Stomach smooth muscle (tissue), 2 donors: ENCODE measurements around the gene SLC3A2.

Experiments used
- H3K27ac ChIP-seq: one replicate; pipeline ENCODE4 v1.7.0; 2013; ENCODE audit warnings: mild to moderate bottlenecking, low read length, inconsistent platforms
- H3K27me3 ChIP-seq, 2 donors: one replicate each; pipeline ENCODE4 v1.7.0; 2013; ENCODE audit warnings: low read length in 2 of 2; ENCODE audit not compliant: insufficient read depth in 2 of 2, control insufficient read depth in 1 of 2
- H3K36me3 ChIP-seq, 2 donors: one replicate each; pipeline ENCODE4 v1.7.0; 2013; ENCODE audit warnings: low read length in 2 of 2; ENCODE audit not compliant: control insufficient read depth in 2 of 2, insufficient read depth in 2 of 2
- H3K4me1 ChIP-seq: one replicate; pipeline ENCODE4 v1.7.0; 2013; ENCODE audit warnings: low read length; ENCODE audit not compliant: control insufficient read depth, insufficient read depth
- H3K4me3 ChIP-seq, 2 donors: one replicate each; pipeline ENCODE4 v1.7.0; 2013; ENCODE audit warnings: low read length in 2 of 2
- H3K9ac ChIP-seq, 2 donors: one replicate each; pipeline ENCODE4 v1.7.0; 2013; ENCODE audit warnings: low read length in 2 of 2, mild to moderate bottlenecking in 1 of 2
- H3K9me3 ChIP-seq, 2 donors: one replicate each; pipeline ENCODE4 v1.7.0; 2013; ENCODE audit warnings: low read length in 2 of 2; ENCODE audit not compliant: control insufficient read depth in 2 of 2
- donor health status: healthy.
- donor health status: Pancreatic carcinoma.

The SLC3A2 gene

GRCh38 chr11:62882788-62883501 is 2.2 kb downstream of the SLC3A2 start:
- H3K4me1 ChIP-seq, result peaks cover 41% of the 10 kb centered on the region
- peak overlapping the region; percentile 33 to 100 for H3K4me3 ChIP-seq
- H3K27ac ChIP-seq, result peak overlapping the region; percentile 98
- H3K9me3 ChIP-seq, result no peaks in the 10 kb centered on the region
- peak overlapping the region; percentile 66 to 99 for H3K9ac ChIP-seq
- H3K36me3 ChIP-seq, result peaks cover 48% of the 10 kb centered on the region in 2 donors
- no peaks in the 10 kb centered on the region for H3K27me3 ChIP-seq

GRCh38 chr11:62883673-62884072 is 3.0 kb downstream of the SLC3A2 start:
- H3K9ac ChIP-seq, result peak overlapping the region; percentile 16 to 66
- peak overlapping the region; percentile 41 for H3K27ac ChIP-seq
- peaks cover 41% of the 10 kb centered on the region for H3K4me1 ChIP-seq
- H3K4me3 ChIP-seq, result peak overlapping the region; percentile 38 to 40
- H3K9me3 ChIP-seq, result no peaks in the 10 kb centered on the region
- H3K36me3 ChIP-seq, result peaks cover 55% of the 10 kb centered on the region in 2 donors
- no peaks in the 10 kb centered on the region for H3K27me3 ChIP-seq

- Histone ChIP-seq H3K36me3 (peaks cover 63 to 67% of the 10 kb centered on the region in 2 donors), H3K4me1 (peaks cover 37% of the 10 kb centered on the region), H3K4me3 (no peak overlapping the region), H3K9me3 (no peaks in the 10 kb centered on the region), H3K9ac (no peak overlapping the region), H3K27me3 (no peaks in the 10 kb centered on the region), H3K27ac (no peak overlapping the region)
Observed at GRCh38 chr11:62885137-62885750, 4.5 kb downstream of the SLC3A2 start.

GRCh38 chr11:62888406-62888805 is 7.7 kb downstream of the SLC3A2 start:
- Histone ChIP-seq H3K9ac (no peak overlapping the region), H3K27me3 (peaks cover 0 to 3% of the 10 kb centered on the region in 2 donors), H3K9me3 (no peaks in the 10 kb centered on the region), H3K36me3 (peaks cover 54 to 59% of the 10 kb centered on the region in 2 donors), H3K27ac (no peak overlapping the region), H3K4me3 (no peak overlapping the region), H3K4me1 (peaks cover 20% of the 10 kb centered on the region)

GRCh38 chr11:62889126-62889483 is 8.4 kb downstream of the SLC3A2 start:
- H3K36me3 ChIP-seq, result peaks cover 47 to 52% of the 10 kb centered on the region in 2 donors
- H3K9ac ChIP-seq, result no peak overlapping the region
- H3K4me3 ChIP-seq, result no peak overlapping the region
- H3K27me3 ChIP-seq, result peaks cover 0 to 3% of the 10 kb centered on the region in 2 donors
- peaks cover 15% of the 10 kb centered on the region for H3K4me1 ChIP-seq
- H3K27ac ChIP-seq, result no peak overlapping the region
- H3K9me3 ChIP-seq, result no peaks in the 10 kb centered on the region

GRCh38 chr11:62889484-62890437 is 9.1 kb downstream of the SLC3A2 start:
- H3K4me1 ChIP-seq, result peaks cover 15% of the 10 kb centered on the region
- H3K36me3 ChIP-seq, result peaks cover 42 to 46% of the 10 kb centered on the region in 2 donors
- H3K27ac ChIP-seq, result no peak overlapping the region
- H3K27me3 ChIP-seq, result peaks cover 0 to 3% of the 10 kb centered on the region in 2 donors
- H3K4me3 ChIP-seq, result no peak overlapping the region
- no peaks in the 10 kb centered on the region for H3K9me3 ChIP-seq
- no peak overlapping the region for H3K9ac ChIP-seq

GRCh38 chr11:62892077-62892922 is 11.6 kb downstream of the SLC3A2 start:
- H3K9me3 ChIP-seq, result no peaks in the 10 kb centered on the region
- H3K27ac ChIP-seq, result no peak overlapping the region
- H3K9ac ChIP-seq, result no peak overlapping the region
- peaks cover 0 to 3% of the 10 kb centered on the region in 2 donors for H3K27me3 ChIP-seq
- H3K4me1 ChIP-seq, result peaks cover 6% of the 10 kb centered on the region
- H3K36me3 ChIP-seq, result peaks cover 19 to 24% of the 10 kb centered on the region in 2 donors
- no peak overlapping the region for H3K4me3 ChIP-seq

- no peak overlapping the region for H3K9ac ChIP-seq
- peaks cover 3% of the 10 kb centered on the region in 2 donors for H3K27me3 ChIP-seq
- H3K36me3 ChIP-seq, result no peaks in the 10 kb centered on the region
- no peak overlapping the region for H3K4me3 ChIP-seq
- no peaks in the 10 kb centered on the region for H3K9me3 ChIP-seq
- no peak overlapping the region for H3K27ac ChIP-seq
- no peaks in the 10 kb centered on the region for H3K4me1 ChIP-seq
Observed at GRCh38 chr11:62895501-62895900, 14.8 kb downstream of the SLC3A2 start.

- Histone ChIP-seq H3K4me3 (no peak overlapping the region), H3K9ac (no peak overlapping the region), H3K27ac (no peak overlapping the region), H3K36me3 (no peaks in the 10 kb centered on the region), H3K9me3 (no peaks in the 10 kb centered on the region), H3K27me3 (peaks cover 3% of the 10 kb centered on the region in 2 donors), H3K4me1 (no peaks in the 10 kb centered on the region)
Observed at GRCh38 chr11:62896049-62896448, 15.4 kb downstream of the SLC3A2 start.

- H3K9me3 ChIP-seq, result no peaks in the 10 kb centered on the region
- no peak overlapping the region for H3K9ac ChIP-seq
- H3K4me3 ChIP-seq, result no peak overlapping the region
- peaks cover 3% of the 10 kb centered on the region in 2 donors for H3K27me3 ChIP-seq
- no peaks in the 10 kb centered on the region for H3K36me3 ChIP-seq
- H3K4me1 ChIP-seq, result no peaks in the 10 kb centered on the region
- no peak overlapping the region for H3K27ac ChIP-seq
Observed at GRCh38 chr11:62897311-62897710, 16.6 kb downstream of the SLC3A2 start.
